ENCODE results near the gene AGAP1. TPM values are rescaled to one million over a fixed set of nuclear protein-coding genes. Genes with fewer than 3 reads are reported as not detected.
"Not testable (repeated sequence)": the region's sequence is repeated elsewhere in the genome, so short reads cannot be mapped to it uniquely, and the experiment has no call there.

AGAP1 gene
- total RNA-seq, 2 experiments from 2014 or later: 0.95 to 1.1 TPM

DNA sequence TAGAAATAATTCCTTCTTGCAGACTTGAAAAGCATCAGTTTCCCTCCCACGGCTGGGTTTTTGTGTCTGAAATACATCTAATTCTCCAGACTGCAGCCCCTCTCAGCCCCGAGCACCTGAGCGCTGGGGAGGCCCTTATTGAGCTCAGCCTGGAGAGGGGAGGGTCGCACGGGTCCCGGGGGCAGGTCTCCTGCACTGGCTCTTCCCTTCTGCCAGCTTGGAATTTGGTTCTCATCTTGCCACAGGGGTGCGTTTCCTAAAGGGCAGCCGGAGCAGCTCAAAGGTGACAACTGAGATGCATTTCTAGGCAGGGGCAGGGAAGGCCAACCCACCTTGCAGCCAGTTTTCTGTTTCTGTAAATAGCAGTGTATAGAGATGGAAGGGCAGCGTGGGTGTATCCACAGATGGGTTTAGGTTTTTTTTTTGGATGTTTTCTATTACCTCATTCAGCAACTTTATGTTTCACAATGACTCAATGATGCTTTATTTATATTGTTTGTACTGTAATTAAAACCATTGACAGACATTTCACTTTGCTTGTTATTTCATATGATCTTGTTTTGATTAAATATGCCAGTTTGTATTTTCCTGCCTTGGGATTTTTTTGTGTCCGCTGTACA is 637.3 kb downstream of the AGAP1 start:
- no peaks in the 10 kb centered on the region for H3K4me1 Mint-ChIP-seq (ENCODE audit: low read depth)
- H3K27ac Mint-ChIP-seq: no peak overlapping the region
- H3K9me3 Mint-ChIP-seq: no peaks in the 10 kb centered on the region
- no peaks in the 10 kb centered on the region for H3K36me3 Mint-ChIP-seq (ENCODE audit: low read depth)
- H3K27me3 Mint-ChIP-seq (ENCODE audit: low read depth): no peaks in the 10 kb centered on the region
- DNase-seq: no peak
- CTCF ChIA-PET: no interaction called here
- no peak overlapping the region for H3K4me3 Mint-ChIP-seq
- intact Hi-C loops (cut with micrococcal nuclease): no loop called here

DNA sequence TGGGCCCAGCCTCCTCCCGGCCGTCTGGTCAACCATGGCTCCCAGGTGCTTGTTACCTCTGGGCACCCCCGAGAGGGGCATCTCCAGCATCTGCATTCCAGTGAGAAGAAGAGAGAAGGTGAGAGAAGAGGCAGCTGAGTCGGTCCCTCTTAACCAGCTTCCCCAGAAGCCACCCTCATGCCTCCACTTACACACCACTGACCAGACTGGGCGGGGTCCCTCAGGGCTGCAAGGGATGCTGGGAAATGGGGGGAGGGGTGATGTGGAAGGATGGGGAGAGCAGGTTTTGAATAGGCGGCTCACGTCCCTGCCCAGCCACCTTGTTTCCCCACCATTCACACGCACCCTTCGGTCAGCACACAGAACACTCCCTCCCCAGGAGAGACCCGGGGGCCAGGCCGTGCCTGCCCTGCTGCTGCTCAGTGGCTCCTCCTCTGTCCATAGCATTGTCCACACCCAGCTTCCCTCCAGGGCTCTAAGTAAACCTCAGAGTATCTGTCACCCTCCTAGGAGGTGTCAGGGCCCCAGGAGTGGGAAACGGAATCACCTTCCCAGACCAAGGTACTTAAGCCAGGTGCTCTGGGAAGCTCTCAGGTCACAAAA is 639.7 kb downstream of the AGAP1 start:
- H3K4me1 Mint-ChIP-seq (ENCODE audit: low read depth): no peaks in the 10 kb centered on the region
- H3K9me3 Mint-ChIP-seq: no peaks in the 10 kb centered on the region
- H3K27me3 Mint-ChIP-seq (ENCODE audit: low read depth): no peaks in the 10 kb centered on the region
- no peak overlapping the region for H3K27ac Mint-ChIP-seq
- CTCF ChIA-PET: no interaction called here
- intact Hi-C loops (cut with micrococcal nuclease): no loop called here
- H3K4me3 Mint-ChIP-seq: no peak overlapping the region
- no peak for DNase-seq
- no peaks in the 10 kb centered on the region for H3K36me3 Mint-ChIP-seq (ENCODE audit: low read depth)

DNA sequence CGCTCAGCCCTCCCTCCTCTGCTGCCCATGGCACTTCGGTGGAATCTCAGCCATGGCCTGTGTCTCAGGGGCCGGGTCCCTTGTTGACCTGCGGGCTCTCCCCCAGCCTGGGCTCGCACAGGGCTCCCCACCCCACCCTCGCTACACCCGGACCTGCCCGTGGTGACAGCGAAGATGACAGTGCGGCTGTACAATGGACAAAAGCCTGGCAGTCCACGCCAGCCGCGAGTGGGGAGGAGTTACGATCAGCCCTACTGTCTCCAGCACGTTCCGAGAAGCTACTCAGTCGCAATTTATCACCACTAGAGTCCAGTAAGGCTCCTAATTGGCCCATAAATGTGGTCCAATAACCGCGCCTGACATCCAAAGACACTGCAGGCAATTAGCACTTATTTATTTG is 642.7 kb downstream of the AGAP1 start:
- H3K4me1 Mint-ChIP-seq (ENCODE audit: low read depth): no peaks in the 10 kb centered on the region
- H3K36me3 Mint-ChIP-seq (ENCODE audit: low read depth): no peaks in the 10 kb centered on the region
- H3K27me3 Mint-ChIP-seq (ENCODE audit: low read depth): peaks cover 10% of the 10 kb centered on the region
- intact Hi-C loops (cut with micrococcal nuclease): no loop called here
- no peaks in the 10 kb centered on the region for H3K9me3 Mint-ChIP-seq
- H3K27ac Mint-ChIP-seq: no peak overlapping the region
- H3K4me3 Mint-ChIP-seq: no peak overlapping the region
- CTCF ChIA-PET: no interaction called here
- no peak for DNase-seq

DNA sequence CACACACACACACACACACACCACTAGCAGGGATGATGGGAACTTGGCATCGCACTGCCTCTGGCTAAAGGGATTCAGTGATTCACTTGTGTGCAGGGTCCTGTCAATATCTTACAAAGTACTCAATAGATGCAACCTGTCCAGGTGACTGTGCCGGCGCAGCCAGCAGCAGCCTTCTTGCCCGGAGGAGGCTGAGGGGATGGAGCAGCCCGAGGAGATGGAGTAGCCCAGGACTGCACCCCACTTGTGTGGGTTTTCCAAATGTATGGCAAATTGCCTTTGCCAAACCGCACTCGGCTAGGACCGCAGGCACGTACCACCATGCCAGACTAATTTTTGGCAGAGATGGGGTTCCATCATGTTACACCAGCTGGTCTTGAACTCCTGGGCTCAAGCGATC is 643.2 kb downstream of the AGAP1 start:
- DNase-seq: no peak
- Mint-ChIP-seq H3K4me1 (ENCODE audit: low read depth) (no peaks in the 10 kb centered on the region), H3K4me3 (no peak overlapping the region), H3K9me3 (no peaks in the 10 kb centered on the region), H3K27me3 (ENCODE audit: low read depth) (peaks cover 12% of the 10 kb centered on the region), H3K27ac (no peak overlapping the region), H3K36me3 (ENCODE audit: low read depth) (no peaks in the 10 kb centered on the region)
- intact Hi-C loops (cut with micrococcal nuclease): no loop called here
- CTCF ChIA-PET: no interaction called here

DNA sequence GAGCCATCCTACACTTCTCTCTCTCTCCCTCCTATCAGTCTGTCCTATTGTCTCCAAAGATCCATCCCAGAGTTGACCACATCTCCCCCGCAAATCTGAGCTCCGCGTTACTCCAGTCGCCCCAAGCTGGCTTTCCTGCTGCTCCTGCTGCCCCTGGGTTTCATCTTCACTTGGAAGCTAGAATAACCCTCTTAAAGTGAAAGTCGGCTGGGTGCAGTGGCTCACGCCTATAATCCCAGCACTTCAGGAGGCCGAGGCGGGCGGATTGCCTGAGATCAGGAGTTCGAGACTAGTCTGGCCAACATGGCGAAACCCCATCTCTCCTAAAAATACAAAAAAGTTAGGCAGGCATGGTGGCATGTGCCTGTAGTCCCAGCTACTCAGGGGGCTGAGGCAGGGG is 647.8 kb downstream of the AGAP1 start:
- H3K4me1 Mint-ChIP-seq (ENCODE audit: low read depth); H3K4me3 Mint-ChIP-seq: not testable (repeated sequence)

DNA sequence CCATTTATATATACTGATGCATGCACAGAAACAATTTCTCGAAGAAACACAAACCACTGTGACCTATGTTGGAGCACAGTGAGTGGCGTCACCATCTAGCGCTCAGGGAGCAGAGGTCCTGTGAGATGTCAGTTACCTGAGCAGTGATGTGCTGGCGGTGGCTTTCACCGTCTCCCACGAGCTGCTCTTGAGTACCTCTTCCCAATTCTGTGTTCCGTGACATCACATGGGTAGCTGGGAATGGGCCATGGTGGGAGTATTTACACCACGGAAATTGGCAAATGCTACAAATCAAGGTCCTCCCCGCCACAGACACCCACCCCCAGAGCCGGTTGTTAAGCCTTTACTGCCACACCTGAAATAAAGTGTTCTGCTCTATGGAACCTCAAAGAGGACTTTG is 650.0 kb downstream of the AGAP1 start:
- Mint-ChIP-seq H3K36me3 (ENCODE audit: low read depth) (no peaks in the 10 kb centered on the region), H3K4me1 (ENCODE audit: low read depth) (no peaks in the 10 kb centered on the region), H3K9me3 (no peaks in the 10 kb centered on the region), H3K27me3 (ENCODE audit: low read depth) (peaks cover 28% of the 10 kb centered on the region), H3K27ac (no peak overlapping the region), H3K4me3 (no peak overlapping the region)
- intact Hi-C loops (cut with micrococcal nuclease): no loop called here
- no peak for DNase-seq
- CTCF ChIA-PET: no interaction called here

More for the DNA sequence above, 647.8 kb downstream of the AGAP1 start:
- intact Hi-C loops (cut with micrococcal nuclease); H3K9me3 Mint-ChIP-seq; H3K27ac Mint-ChIP-seq; CTCF ChIA-PET; DNase-seq; H3K36me3 Mint-ChIP-seq (ENCODE audit: low read depth): not testable (repeated sequence)
- peaks cover 29% of the 10 kb centered on the region for H3K27me3 Mint-ChIP-seq (ENCODE audit: low read depth)

DNA sequence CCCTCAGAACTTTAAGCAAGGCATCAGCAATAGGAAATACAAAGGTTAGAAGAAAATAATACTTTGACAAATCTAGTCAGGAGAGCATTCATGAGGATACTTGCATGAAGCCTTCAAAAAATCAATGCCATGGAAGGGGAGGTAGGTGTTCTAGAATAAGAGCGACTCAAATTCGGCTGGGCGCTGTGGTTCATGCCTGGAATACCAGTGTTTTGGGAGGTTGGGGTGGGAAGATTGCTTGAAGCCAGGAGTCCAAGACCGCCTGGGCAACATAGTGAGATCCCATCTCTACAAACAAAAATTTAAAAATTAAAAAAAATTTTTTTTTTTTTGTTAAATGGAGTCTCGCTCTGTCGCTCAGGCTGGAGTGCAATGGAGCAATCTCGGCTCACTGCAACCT is 652.6 kb downstream of the AGAP1 start:
- H3K36me3 Mint-ChIP-seq (ENCODE audit: low read depth): no peaks in the 10 kb centered on the region
- no peak for DNase-seq
- CTCF ChIA-PET: no interaction called here
- peaks cover 10% of the 10 kb centered on the region for H3K9me3 Mint-ChIP-seq
- H3K27ac Mint-ChIP-seq: no peak overlapping the region
- intact Hi-C loops (cut with micrococcal nuclease): no loop called here
- no peaks in the 10 kb centered on the region for H3K4me1 Mint-ChIP-seq (ENCODE audit: low read depth)
- peaks cover 20% of the 10 kb centered on the region for H3K27me3 Mint-ChIP-seq (ENCODE audit: low read depth)
- no peak overlapping the region for H3K4me3 Mint-ChIP-seq

DNA sequence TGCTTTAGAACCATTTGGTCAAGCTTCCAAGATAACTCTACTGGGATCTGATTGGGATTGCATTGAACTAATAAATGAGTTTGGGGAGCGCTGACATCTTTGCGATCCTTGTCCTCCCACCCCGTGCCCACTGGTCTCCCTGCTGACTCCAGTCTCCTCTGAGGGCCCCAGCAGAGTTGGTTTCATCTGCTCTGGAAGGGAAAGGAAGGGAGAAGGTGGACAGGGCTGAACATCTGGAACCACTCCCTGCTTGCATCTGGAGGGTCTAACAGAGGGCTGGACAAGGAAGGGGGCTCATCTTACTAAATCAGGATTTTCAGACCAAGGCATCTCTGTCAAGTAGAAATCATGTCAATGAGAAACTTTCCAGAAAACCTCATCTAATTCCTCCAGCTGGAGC is 661.6 kb downstream of the AGAP1 start:
- Mint-ChIP-seq H3K9me3 (peaks cover 16% of the 10 kb centered on the region), H3K36me3 (ENCODE audit: low read depth) (peaks cover 1% of the 10 kb centered on the region), H3K4me1 (ENCODE audit: low read depth) (no peaks in the 10 kb centered on the region), H3K4me3 (no peak overlapping the region), H3K27ac (no peak overlapping the region), H3K27me3 (ENCODE audit: low read depth) (peaks cover 33% of the 10 kb centered on the region)
- DNase-seq: no peak
- intact Hi-C loops (cut with micrococcal nuclease): no loop called here
- CTCF ChIA-PET: no interaction called here

DNA sequence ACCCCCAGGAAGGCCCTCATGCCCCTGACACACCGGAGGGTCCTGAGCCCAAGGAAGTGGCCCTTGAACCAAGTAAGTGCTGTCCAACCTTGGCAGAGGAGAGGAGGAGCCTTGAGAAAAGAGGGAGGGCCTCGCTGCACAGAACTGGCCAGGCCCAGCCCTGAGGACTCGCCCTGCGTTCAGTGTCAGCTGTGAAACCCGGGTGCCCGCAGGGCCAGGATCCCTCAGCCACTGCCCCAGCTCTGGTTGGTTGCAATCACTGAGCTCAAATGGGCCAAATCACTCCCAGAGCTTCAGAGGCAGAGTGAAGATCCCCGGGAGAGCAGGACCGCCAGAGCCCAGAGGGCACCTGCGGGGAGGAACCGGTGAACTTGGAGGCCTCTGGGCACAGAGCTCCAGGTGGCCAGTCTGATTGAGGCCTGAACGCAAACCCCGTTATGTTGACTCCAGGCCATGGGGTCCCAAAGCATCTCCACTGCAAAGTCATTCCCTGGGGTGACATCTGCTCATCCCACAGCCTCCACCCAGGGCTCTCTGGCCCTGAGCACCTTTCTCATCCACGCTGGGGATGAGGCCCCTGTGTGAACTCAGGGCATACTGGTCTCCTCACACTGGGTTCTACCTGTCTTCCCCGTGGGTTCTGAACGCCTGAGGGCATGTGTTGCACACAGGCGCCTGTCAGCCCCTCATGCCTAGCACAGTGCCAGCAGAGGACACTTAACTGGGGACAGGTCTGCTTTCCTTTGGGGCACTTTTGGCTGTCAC is 662.4 kb downstream of the AGAP1 start:
- no peak overlapping the region for H3K27ac Mint-ChIP-seq
- H3K27me3 Mint-ChIP-seq (ENCODE audit: low read depth): peaks cover 41% of the 10 kb centered on the region
- peaks cover 1% of the 10 kb centered on the region for H3K36me3 Mint-ChIP-seq (ENCODE audit: low read depth)
- no peak for DNase-seq
- CTCF ChIA-PET: no interaction called here
- no peaks in the 10 kb centered on the region for H3K4me1 Mint-ChIP-seq (ENCODE audit: low read depth)
- H3K4me3 Mint-ChIP-seq: no peak overlapping the region
- intact Hi-C loops (cut with micrococcal nuclease): no loop called here
- H3K9me3 Mint-ChIP-seq: peaks cover 10% of the 10 kb centered on the region

DNA sequence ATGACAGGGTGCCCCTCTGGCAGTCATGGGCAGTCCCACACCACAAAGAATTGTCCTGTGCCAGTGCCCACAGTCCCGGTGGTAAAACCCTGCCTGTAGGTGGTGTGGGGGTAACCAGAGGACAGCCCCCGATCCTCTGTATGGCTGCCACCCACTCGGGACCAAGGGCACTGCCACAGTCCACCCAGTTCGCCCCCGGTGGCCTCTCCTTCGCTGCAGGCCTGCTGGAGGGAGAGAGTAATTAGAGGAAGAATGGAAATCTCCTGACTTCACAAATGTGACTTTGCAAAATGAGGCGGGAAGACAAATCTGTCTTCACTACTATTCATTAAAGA is 663.0 kb downstream of the AGAP1 start:
- Mint-ChIP-seq H3K9me3 (peaks cover 8% of the 10 kb centered on the region), H3K27ac (no peak overlapping the region), H3K4me1 (ENCODE audit: low read depth) (no peaks in the 10 kb centered on the region), H3K4me3 (no peak overlapping the region), H3K36me3 (ENCODE audit: low read depth) (peaks cover 1% of the 10 kb centered on the region), H3K27me3 (ENCODE audit: low read depth) (peaks cover 45% of the 10 kb centered on the region)
- intact Hi-C loops (cut with micrococcal nuclease): no loop called here
- CTCF ChIA-PET: no interaction called here
- DNase-seq: no peak

DNA sequence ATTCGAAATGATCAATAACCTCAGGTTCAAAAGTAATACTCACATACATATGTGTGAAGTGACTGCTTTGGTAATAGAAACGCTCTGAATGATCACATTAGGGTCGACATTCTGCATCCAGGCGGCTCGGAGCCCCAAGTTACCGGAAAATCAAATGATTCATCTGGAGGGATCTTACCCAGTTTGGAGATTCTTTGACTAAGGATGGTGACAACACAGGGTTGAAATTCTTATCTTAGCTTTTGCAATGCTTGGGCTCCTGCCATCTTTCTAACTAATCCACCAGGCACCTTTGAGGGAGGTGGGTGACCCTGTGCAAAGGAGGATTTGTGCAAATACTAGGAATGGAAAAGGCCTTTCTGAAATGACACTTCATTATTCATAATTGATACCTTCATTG is 663.5 kb downstream of the AGAP1 start:
- intact Hi-C loops (cut with micrococcal nuclease): no loop called here
- no peak overlapping the region for H3K4me3 Mint-ChIP-seq
- no peak for DNase-seq
- H3K36me3 Mint-ChIP-seq (ENCODE audit: low read depth): peaks cover 1% of the 10 kb centered on the region
- no peaks in the 10 kb centered on the region for H3K4me1 Mint-ChIP-seq (ENCODE audit: low read depth)
- H3K27me3 Mint-ChIP-seq (ENCODE audit: low read depth): peaks cover 50% of the 10 kb centered on the region
- no peak overlapping the region for H3K27ac Mint-ChIP-seq
- CTCF ChIA-PET: no interaction called here
- H3K9me3 Mint-ChIP-seq: peaks cover 7% of the 10 kb centered on the region

DNA sequence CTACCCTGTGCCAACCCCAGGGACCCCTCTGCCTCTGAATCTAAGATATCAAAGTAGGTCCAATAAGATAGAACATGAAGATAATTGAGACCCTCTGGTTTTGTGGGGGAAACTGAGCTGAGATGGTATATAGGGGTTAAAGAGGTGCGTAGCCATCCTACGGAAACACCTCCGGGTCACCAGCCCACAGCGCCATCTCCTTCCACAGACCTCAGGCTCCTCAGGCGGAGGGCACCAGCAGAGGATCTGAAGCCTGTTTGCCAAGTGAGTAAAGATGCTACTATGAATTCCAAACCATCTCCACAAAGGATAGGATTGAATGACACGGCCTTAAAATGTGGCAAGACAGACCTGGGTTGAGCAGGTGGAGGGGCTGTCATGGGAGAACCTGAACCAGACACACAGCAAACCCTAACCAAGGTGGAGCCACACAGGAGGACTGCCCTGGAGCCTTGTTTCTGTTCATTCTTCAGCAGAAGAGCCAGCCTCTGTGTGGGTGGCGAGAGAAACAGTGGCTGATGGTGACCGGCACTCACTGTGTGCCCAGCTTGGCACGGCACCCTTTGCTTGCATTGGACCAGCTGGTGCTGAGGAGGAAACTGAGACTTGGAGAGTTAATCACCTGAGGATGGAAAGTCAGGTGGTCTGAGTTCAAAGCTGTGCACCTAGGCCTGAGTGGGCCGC is 664.1 kb downstream of the AGAP1 start:
- no peak overlapping the region for H3K27ac Mint-ChIP-seq
- CTCF ChIA-PET: no interaction called here

More for the DNA sequence above, 664.1 kb downstream of the AGAP1 start:
- peaks cover 7% of the 10 kb centered on the region for H3K9me3 Mint-ChIP-seq
- H3K4me3 Mint-ChIP-seq: no peak overlapping the region
- H3K36me3 Mint-ChIP-seq (ENCODE audit: low read depth): peaks cover 1% of the 10 kb centered on the region
- DNase-seq: no peak
- intact Hi-C loops (cut with micrococcal nuclease): no loop called here
- peaks cover 55% of the 10 kb centered on the region for H3K27me3 Mint-ChIP-seq (ENCODE audit: low read depth)
- H3K4me1 Mint-ChIP-seq (ENCODE audit: low read depth): no peaks in the 10 kb centered on the region

All from activated naive CD4-positive, alpha-beta T cell treated with anti-CD3 and anti-CD28 coated beads for 36 hours (primary cell).